Stimulated activated CD8-positive, alpha-beta memory T cell treated with anti-CD3 and anti-CD28 coated beads, Interleukin-12 subunit alpha, Interleukin-12 subunit beta, amount 100 ng/mL, for 4 hours (primary cell): ENCODE data around the gene CNTNAP5.
"Not testable (repeated sequence)": the region's sequence is repeated elsewhere in the genome, so short reads cannot be mapped to it uniquely, and the experiment has no call there.

Source experiments
- DNase-seq: peaks from one replicate; pipeline ENCODE4 v3.0.0-alpha.2; 2020; ENCODE audit warnings: low read depth

The CNTNAP5 gene

DNA sequence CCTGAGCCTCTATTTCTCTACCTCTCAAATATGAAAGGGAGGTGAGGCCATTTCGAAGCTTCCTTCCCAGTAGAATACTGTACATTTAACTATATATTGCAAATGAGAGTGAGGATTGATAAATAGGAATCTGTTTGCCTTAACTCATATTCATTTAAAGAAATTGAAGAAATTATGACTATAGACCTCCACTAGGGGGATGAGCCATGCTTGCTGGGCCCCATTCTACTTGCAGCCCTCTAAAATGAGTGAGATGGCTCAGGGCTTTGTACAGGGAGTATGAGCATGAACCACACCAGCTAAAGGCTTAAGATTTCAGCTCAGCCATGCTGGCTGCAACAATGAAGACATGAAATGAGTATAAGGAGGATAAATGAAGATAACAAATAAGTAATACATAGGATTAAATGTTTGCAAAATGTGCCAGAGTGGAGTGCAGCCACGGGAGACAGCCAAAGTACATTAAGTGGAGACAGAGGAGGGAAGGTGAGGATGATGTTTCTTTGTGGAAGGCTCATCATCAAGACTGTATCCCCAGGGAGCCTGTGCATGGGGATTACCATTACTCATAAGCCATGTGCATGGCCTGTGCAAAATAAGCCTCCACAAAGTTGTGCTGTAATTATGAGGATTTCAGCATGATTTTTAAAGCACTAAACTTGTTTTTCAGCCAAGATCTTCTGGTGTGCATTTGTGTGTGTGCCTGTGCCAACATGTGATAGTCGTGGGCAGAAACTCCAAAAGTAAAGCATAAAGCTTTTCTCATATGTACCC lies 300.8 kb downstream of the CNTNAP5 start:
- no peak for DNase-seq

DNA sequence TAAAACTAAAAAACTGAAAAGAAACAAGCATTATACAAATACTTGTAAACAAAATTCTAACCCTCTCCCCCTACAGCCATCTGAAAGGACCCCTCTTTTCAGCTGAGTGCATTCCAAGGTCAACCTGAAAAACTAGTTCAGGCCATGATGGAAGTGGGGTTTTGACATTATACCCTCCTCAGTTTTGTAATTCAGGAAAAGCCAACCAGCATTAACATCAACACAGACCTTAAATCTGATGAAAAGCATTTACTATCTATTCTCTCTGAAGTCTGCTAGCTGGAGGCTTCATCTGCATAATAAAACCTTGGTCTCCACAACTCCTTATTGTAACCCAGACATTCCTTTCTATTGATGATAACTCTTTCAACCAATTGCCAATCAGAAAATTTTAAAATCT lies 302.2 kb downstream of the CNTNAP5 start:
- DNase-seq: no peak

DNA sequence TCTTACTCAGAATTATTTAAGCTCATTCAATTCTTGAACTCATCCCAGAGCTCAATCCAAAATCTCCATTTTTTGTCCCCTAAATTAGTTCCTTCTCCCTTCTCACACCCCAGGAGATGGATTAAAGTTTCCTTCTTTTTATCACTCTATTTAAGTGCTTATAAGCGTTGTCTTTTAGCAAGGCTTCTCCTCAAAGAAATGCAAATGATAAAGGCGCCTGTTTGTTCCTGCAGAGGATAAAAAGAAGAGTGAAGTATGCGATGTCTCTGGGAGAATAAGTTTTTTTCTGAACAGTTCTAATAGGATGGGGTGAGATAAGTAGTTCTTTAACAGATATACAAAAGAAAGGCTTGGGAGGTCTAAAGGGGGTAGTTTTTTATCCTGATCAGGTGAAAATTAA lies 303.3 kb downstream of the CNTNAP5 start:
- no peak for DNase-seq

DNA sequence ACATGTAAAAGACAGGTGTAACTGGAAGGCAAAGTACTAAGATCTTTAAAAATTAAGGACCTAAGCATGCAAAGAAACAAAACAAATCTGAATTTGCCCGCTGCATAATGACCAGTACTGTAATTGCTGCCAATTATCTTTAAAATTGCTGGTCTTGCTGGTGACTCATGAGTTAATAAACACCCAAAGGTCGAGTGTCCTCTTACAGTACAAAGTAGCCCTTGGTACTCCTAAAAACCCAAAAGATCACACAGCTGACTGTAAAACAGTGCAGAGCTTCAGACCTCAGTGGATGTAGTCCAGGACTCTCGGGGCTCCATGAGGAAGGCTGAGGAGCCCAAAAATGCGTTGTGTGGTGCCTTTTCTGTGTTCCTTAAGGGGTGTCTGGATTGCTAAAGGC lies 308.7 kb downstream of the CNTNAP5 start:
- no peak for DNase-seq

DNA sequence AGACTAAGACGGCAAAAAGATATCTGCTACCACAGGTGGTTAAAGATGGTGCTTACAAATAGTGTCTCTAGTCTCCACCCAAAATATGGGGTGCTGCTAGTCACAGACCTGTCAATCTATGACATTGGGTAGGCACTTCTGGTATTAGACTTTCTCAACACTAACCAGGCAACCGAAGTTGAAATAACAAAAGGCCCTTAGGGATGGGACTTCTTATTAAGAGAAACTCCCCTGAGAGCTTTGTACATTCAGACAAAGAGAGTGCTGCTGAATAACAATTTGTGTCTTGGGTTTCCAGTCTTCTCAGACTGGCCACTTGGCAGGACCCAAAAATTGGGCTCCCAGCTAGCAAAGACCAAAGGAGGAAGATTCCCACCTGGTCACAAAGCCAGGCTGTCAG lies 310.0 kb downstream of the CNTNAP5 start:
- DNase-seq: no peak

DNA sequence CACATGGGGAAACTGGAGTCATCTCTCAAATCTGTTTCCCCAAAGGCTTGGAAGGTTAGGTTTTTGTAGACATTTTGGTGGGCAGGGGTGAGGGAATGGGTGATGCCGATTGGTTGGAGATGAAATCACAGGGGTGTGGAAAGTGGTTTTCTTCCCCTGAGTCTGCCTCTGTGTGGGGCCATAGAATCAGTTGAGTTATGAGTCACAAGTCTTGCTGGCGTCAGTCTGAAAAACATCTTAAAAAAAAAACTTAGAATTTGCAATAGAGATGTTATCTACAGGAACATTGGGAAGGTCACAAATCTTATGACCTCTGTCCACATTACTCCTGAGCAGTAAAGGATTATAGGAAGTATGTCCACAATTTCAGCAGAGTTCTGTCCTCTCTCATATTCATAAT lies 314.6 kb downstream of the CNTNAP5 start:
- DNase-seq: no peak

DNA sequence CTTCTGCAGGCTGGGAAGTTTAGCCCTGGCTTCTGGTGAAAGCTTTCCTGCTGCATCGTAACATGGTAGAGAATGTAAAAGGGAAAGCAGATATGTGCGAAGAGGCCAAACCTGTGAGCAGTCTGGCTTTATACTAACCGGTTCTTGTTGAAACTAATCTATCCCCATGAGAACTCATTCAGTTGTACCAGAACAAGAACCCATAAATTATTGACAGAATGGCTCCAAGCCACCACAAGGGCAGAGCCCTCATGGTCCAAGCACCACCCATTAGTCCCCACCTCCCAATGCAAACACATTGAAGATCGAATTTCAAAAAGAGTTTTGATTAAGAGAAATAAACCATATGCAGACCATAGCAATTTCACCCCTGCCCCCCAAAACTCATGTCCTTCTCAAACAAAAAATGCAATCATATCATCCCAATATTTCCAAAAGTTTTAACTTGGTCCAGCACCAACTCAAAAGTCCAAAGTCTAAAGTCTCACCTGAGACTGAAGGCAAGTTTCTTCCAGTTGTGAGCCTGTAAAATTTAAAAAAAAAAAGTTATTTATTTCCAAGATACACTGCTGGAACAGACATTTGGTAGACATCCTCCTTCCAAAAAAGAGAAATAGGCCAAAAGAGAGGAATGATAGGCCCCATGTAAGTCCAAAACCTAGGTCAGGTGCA lies 318.9 kb downstream of the CNTNAP5 start:
- no peak for DNase-seq

DNA sequence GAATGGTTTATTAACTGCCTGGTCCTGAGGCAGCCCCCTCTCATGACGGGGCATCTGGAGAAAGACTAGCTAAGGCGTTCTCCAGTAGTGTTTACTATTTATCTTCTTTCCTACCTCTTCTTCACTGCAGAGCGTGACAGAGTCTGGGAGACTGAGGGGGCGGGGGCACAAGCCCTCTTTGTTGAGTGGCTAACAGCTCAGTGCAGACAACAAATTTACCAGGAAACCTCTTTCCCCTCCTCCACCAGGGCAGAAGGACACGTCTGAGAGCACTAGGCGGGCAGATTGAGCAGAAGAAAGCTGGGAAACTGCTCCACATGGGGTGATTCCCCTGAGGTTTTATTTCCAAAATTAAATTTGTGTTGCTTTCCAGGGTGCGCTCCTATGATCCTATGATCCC lies 322.1 kb downstream of the CNTNAP5 start:
- DNase-seq: no peak

DNA sequence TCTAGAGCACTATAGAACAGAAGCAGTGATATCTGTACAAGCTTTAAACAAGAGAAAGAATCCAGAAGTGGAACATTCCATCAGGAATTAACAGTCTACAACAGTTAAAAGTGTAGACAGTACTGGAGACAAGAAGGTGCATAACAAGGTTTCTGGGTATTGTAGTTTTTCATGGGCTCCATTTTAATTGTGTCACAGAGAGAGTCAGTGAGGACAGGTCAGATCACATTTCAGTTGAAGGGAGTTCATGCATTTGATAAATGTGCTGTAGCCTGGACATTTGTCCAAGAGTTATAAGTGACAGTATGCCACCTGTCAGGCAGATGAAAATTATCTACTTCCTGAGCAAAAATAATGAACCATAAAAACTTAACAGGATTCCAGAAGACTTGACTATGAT lies 328.6 kb downstream of the CNTNAP5 start:
- no peak for DNase-seq

DNA sequence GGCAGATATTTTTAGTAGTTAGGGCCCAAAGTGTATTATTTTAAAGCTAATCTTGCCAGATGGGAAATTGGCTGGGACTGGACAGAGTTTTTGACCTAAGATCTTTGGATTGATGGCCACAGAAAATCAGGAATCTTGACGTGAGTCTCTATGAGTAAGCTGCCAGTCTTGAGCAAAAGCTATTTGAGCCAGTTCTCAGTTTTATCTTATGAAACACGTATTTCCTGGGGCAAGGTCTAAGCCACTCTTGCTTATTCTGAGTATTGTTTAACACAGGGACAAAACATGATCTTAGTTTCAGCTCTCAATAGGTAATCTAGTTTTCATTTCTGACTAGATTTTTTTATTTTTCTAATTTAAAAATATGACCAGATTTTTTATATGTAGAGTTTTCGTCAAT lies 329.4 kb downstream of the CNTNAP5 start:
- DNase-seq: no peak

DNA sequence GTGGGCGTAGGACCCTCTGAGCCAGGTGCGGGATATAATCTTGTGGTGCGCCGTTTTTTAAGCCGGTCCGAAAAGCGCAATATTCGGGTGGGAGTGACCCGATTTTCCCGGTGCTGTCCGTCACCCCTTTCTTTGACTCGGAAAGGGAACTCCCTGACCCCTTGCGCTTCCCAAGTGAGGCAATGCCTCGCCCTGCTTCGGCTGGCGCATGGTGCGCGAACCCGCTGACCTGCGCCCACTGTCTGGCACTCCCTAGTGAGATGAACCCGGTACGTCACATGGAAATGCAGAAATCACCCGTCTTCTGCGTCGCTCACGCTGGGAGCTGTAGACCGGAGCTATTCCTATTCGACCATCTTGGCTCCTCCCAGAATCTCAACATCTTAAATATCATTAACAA lies 336.9 kb downstream of the CNTNAP5 start:
- not testable (repeated sequence) for DNase-seq

DNA sequence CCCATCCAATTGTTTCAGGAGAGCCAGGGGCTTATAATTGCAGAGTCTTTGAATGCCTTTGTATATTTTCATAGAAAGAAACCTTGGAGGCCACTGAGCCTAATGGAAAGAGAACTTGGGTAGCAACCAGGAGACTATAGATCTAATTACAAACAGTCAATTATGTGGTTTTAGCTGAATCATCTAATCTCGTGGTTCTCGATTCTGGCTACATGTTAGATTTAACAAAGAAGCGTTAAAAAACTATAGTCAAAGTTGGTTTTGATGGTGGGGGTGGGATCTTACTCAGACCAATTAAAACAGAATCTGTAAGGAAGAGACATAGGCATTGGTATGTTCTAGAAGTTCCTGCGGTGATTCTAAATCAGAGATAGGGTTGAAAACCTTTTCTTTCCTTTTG lies 344.1 kb downstream of the CNTNAP5 start:
- no peak for DNase-seq

DNA sequence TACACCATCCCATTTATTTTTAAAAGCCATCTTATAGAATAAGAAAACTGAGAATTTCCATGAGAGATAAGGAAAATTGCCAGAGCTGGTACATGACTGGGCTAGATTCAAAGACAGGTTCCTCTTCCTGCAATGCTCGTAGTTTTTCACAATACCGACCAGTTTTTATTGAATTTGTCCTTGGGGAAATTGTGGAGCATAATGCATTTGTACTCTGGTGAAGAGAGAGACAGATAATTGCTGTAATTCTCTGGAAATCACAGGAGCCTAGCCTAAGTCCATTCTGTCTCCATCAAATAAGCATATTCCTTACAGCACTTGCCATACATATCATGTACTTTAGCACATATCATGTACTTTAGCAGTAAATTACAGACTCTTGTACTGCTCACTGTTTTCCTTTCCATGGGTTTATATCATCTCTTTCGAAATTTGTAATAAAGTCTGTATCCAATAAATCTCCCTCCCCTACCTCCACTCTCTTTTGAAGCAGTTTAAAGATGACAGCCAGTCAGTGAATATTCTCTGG lies 355.2 kb downstream of the CNTNAP5 start:
- DNase-seq: no peak

DNA sequence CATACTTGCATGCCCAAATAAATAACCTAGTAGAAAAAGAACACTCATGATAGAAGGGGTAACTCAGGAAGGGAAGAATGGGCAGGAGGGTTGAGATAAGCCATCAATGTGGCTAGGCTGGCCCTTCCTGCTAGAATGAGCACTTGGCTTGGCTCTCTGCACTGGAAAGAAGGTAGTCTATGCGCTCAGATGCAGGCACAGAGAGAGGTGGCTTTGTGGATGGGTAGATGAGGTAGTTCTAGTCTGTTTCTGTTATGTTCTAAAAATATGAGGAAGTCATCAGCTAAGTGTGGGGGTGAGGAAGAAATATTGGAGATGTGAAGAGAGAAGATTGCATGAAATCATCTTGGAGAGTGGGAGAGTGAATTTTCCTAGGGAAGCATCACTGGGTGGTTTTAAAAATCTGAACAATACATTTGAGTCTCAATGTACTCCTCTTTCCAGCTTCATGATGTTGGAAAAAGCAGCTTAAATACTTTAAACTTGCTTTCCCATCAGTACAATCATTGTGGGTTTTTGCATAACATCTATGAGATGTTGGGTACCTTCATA lies 357.1 kb downstream of the CNTNAP5 start:
- no peak for DNase-seq

DNA sequence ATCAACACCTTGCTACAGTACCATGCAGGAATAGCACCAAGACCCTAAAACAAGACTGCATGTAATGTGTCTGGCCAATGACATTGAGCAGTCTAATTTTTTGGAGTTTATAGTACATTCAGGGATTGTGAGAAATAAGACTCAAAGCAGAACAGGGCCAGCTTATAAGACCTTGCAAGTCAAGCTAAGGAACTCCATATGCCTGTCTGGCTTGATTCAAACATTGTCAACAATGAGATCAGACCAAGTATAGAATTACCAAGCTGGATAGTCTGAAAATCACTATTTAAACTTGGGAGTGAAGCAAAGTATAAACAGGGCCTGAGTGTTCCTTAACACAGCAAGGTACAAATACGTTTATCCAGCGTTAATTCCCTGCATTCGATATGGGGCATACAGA lies 370.9 kb downstream of the CNTNAP5 start:
- no peak for DNase-seq

DNA sequence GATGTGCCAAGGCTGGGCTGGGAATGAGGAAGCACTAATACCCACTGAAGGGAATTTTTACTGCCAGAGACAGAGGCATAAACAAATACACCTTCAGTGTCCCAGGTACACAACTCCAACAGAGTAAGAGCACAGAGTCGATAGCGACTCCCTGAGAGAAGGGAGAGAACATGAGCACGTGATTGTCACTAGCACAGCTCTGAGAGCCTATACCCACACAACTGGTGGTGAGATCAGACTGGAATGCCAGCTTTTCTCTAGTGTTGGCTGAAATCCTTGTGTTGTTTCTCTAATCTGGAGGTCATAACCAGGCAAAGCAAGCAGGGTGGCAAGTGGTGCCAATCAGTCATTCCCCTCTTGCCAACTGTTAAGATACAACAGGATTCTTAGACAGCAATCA lies 377.2 kb downstream of the CNTNAP5 start:
- no peak for DNase-seq

DNA sequence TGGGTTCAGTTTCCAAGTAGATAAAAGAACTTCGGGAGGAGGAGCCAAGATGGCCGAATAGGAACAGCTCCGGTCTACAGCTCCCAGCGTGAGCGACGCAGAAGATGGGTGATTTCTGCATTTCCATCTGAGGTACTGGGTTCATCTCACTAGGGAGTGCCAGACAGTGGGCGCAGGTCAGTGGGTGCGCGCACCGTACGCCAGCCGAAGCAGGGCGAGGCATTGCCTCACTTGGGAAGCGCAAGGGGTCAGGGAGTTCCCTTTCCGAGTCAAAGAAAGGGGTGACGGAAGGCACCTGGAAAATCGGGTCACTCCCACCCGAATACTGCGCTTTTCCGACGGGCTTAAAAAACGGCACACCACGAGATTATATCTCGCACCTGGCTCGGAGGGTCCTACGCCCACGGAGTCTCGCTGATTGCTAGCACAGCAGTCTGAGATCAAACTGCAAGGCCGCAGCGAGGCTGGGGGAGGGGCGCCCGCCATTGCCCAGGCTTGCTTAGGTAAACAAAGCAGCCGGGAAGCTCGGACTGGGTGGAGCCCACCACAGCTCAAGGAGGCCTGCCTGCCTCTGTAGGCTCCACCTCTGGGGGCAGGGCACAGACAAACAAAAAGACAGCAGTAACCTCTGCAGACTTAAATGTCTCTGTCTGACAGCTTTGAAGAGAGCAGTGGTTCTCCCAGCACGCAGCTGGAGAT lies 382.9 kb downstream of the CNTNAP5 start:
- not testable (repeated sequence) for DNase-seq

DNA sequence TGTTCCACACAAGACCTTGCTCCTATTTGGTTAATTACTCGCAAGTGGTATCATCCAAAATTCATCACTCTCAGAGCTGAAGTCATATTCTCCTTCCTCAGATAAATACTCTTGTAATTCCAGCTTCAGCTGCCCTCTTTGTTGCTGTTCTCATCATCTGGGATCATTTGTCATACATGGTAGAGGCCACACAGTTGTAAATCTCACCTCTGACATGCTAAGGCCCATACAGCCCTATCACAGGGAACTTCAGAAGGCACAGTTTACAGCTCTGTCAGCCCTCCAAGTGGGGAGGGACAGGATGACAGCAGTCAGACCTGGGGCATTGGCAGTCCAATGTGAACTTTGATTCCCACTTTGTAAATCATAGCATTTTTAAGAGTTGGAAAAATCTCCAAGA lies 399.0 kb downstream of the CNTNAP5 start:
- DNase-seq: no peak

DNA sequence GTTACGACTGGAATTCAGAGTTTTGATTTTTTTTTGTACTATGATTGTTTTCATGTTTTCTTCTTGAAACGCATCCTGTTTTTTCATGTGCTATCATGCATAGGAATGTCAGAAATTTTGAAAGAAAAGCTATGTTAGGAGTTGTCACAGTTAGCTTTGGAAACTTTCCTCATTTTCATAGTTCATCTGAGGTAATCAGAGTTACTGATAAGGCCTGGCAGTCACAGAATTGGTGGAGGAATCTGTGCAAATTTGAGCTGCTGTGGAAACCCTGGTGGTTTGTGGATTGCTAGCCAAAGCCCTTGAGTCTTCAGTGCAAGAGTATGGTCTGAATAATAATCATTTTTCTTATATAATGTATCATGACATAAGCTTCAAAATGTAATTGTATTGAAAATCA lies 401.0 kb downstream of the CNTNAP5 start:
- DNase-seq: no peak

DNA sequence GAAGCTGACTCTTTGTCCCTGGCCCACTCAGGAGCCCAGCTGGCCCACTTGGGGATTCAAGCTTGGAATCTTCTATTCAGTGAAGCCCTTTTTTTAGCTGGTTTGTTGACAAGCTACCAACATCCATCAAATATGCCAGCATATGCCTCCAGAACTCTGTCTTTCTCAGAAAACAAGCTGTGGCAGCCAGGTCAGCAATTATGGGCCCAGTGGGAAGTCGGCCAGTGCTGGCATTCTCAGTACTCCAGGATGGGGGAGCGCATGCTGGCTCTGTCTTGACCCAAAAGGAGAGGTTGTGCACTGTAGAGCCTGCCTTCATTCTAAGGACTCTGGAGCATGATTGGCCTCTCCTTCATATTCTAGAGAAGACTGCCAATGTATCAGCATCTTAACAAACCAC lies 401.5 kb downstream of the CNTNAP5 start:
- DNase-seq: no peak

DNA sequence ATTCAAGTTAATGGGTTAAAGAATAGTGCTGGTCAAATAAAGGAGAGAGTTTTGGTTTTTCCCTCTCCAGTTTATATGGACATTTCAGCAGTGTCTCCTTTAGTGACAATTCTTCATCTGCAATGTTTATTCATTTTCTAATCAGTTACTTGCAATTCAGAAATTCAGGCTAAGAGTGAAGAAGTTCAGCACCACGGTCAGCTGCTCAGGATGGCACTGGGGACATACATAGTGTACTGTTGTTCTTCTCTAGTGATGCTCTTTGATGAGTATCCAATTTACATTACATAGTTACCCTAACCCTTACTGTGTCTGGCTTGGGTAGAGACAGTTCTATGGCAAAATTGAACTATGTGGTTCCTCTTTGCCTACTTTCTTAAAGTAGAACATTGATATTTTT lies 412.7 kb downstream of the CNTNAP5 start:
- DNase-seq: no peak

DNA sequence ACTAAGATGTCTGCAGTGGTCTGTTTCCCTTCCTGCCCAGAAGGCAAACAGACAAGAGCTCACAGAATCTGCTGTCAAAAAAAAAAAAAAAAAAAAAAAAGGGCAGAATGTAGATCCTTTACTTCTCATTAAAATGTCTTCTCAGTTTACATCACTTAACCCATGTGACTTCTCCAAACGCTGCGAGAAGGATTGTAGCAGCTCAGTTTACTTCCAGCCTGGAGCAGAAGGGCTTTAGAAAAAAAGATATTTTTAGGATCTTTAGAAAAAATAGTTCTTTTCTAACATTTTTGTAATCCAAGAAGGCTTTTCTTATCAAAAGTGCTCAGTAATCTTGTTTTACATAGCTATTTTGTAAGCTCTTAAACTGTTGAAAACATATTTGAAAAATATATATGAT lies 425.4 kb downstream of the CNTNAP5 start:
- DNase-seq: no peak

DNA sequence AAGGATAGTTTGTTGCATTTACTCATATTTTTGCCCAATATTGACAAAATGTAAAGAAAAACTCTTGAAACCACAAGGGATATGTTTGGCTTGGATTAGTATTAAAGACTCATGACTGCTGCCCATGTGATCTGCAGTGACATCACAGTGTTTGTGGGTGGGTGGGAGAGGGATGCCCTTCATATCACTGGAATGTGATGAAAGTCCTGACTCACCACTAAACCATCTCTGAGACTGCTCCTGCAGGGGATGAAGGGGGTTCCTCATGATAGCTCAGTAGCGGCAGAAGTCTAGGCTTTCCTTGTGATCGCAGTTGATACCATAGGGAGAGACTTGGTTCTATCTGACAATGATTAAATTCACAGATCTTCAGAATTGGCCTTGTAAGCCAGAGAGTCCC lies 451.2 kb downstream of the CNTNAP5 start:
- no peak for DNase-seq
